ENCODE results near the gene ADAMTS12.

- TF ChIP-seq CTCF (IDR thresholded peaks at IDR 0.05; ENCODE audit: low read depth, low read length) (no peak), EZH2phosphoT487 (IDR thresholded peaks at IDR 0.05; ENCODE audit: low read depth) (no peak)
Observed at GRCh38 chr5:33712664-33713063, 179.1 kb downstream of the ADAMTS12 start.
